GM10248 (cell line): ENCODE data around the gene RANBP3.

Experiments
- CTCF ChIA-PET: fragments of 300-600 bp; sonication (Branson Sonifier 250); formaldehyde crosslinking; extraction: SDS; loops from one replicate; lab custom pipeline; 2021; ENCODE audit warnings: antibody characterized with exemption; lab: Yijun Ruan, JAX
- POLR2A ChIA-PET: fragments of 350-650 bp; sonication (Branson Sonifier 250); formaldehyde crosslinking; extraction: SDS; loops from one replicate; lab custom pipeline; 2020; ENCODE audit warnings: antibody characterized with exemption; lab: Yijun Ruan, JAX
- DNase-seq: peaks from one replicate; pipeline ENCODE4 v3.0.0; 2012; ENCODE audit errors: extremely low spot score
- CTCF ChIP-seq: IDR thresholded peaks from 2 replicates; pipeline ENCODE4 v1.5.1; 2012; ENCODE audit warnings: mild to moderate bottlenecking, low read depth; ENCODE audit errors: extremely low read depth, missing control alignments, control extremely low read depth

RANBP3 gene

DNA sequence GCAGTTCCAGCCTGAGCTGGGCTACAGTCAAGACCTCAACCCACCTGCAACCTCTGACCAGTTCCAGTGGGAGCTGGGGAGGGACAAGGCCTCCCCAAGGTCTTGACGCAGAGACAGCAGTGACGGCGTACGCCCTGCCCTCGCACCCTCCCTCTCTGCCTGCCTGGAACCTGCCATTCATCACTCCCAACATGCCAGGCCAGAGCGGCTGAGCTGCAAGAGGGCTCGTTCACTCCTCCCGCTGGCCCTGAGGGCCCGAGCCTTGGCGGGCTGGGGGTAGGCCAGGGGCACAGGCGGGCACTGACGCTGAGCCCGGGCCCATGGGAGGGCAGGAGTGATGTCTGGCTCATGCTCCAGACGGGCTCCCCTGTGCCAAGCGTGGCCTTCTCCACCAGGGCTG, 82.5 kb downstream of the RANBP3 start:
- no peak for TF ChIP-seq CTCF
- ChIA-PET CTCF (interaction anchor here (1.2 kb wide), 1 partner anchor 92 kb away, joined by 3 read pairs; no protein-coding TSS in a partner anchor), POLR2A (interaction anchor here (0.5 kb wide), 1 partner anchor 755 kb away, joined by 3 read pairs; no protein-coding TSS in a partner anchor)
- no peak for DNase-seq

DNA sequence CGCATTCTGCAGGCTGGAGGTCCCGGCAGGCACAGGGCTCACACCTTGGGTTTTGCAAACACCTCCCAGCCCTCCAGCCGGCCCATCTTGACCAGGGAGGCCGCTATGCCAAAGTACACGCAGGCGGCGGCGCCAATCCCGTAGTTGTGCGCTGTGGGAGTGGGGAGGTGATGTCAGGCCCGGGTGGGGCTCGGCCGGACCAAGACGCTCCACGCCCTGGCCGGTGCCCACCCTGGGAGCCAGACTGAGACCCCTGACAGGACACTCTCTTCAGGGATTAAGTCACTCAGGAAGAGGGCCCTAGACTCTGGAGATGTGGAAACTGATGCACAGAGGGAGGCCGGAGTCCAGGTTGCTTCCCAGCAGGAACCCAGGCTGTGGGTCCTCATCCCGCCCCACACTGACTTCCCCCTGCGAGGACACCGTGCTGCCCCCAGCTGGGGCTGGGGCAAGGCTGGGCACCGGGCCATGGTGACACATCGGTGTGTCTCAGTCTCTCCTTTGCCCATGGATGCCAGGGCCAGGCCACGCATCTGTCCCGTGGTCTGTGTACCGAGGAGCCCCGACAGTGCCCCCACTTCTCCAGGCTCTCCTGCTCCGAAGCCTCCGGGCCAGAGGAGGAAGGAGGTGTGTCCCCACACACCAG, 83.1 kb downstream of the RANBP3 start:
- no peak for DNase-seq
- ChIA-PET POLR2A (no interaction called here), CTCF (interaction anchor here (1.2 kb wide), 1 partner anchor 91 kb away, joined by 3 read pairs; no protein-coding TSS in a partner anchor)
- TF ChIP-seq CTCF: no peak

- no peak for DNase-seq
- ChIA-PET CTCF (interaction anchor here (1.1 to 1.4 kb wide), 3 partner anchors 9 to 90 kb away, joined by 7 read pairs; partner anchors contain the start of gene NDUFA11), POLR2A (no interaction called here)
- no peak for TF ChIP-seq CTCF
These were observed 83.8 kb downstream of the RANBP3 start for GRCh38 chr19:5893907-5894703.

GRCh38 chr19:5893296-5893903, 84.5 kb downstream of the RANBP3 start:
- TF ChIP-seq CTCF: no peak
- CTCF ChIA-PET: interaction anchor here (0.9 to 1.4 kb wide), 4 partner anchors 10 to 173 kb away, joined by 3 to 7 read pairs (median 7); partner anchors contain the start of genes CATSPERD and NDUFA11
- POLR2A ChIA-PET: interaction anchor here (0.6 kb wide), 1 partner anchor 10 kb away, joined by 4 read pairs; no protein-coding TSS in a partner anchor
- no peak for DNase-seq

DNA sequence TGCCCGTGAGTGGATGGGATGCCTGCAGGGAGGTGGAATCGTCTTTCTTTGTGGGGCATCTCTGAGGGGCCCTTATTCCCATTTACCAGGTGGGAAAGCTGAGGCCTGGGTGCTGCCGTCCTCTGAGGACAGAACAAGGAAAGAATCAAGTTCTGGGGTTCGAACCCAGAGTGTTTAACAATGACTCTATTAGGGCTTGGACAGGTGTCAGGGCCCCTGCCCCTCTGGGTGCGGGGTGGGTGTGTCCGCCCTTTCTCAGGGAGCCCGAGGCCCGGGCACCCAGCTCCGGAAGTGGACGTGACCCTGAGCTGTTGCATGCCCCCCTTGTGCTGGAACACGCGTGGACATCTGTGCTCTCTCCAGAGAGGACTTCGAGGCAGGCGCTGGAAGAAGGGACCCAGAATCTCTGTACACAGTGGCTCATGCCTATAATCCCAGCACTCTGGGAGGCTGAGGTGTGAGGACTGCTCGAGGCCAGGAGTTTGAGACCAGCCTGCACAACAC, 85.1 kb downstream of the RANBP3 start:
- DNase-seq: no peak
- CTCF ChIA-PET: interaction anchor here (0.9 to 2.9 kb wide), 5 partner anchors 9 to 172 kb away, joined by 3 to 24 read pairs (median 7); partner anchors contain the start of genes CATSPERD, NDUFA11 and NRTN
- no peak for TF ChIP-seq CTCF
- POLR2A ChIA-PET: interaction anchor here (0.6 kb wide), 1 partner anchor 10 kb away, joined by 4 read pairs; no protein-coding TSS in a partner anchor
